ENCODE data around the gene SIGLEC14. TPM values are rescaled to one million over a fixed set of nuclear protein-coding genes. Genes with fewer than 3 reads are reported as not detected.

SIGLEC14 gene
- total and polyA plus RNA-seq, 2 experiments from 2014 or later, result not detected

GRCh38 chr19:51681286-51681941, 34.8 kb upstream of the SIGLEC14 start:
- H3K4me3 Mint-ChIP-seq, result no peak overlapping the region
- Histone ChIP-seq H3K4me3 (no peak overlapping the region), H3K4me2 (no peak overlapping the region), H3F3A (replicated peaks; ENCODE audit: low read depth) (no peaks in the 10 kb centered on the region), H3K27ac (ENCODE audit: low read depth) (no peak overlapping the region), H3K9me2 (ENCODE audit: insufficient read depth) (peaks cover 6% of the 10 kb centered on the region), H3K79me2 (replicated peaks; ENCODE audit: insufficient read depth) (no peaks in the 10 kb centered on the region), H3K27me3 (ENCODE audit: insufficient read depth) (no peaks in the 10 kb centered on the region), H3K36me3 (ENCODE audit: insufficient read depth) (no peaks in the 10 kb centered on the region; the same call in 1 of the 2 replicates), H4K20me1 (replicated peaks; ENCODE audit: insufficient read depth) (no peaks in the 10 kb centered on the region), H2AFZ (no peak overlapping the region), H3K4me1 (ENCODE audit: insufficient read depth) (no peaks in the 10 kb centered on the region)
- H3K9me3 Mint-ChIP-seq, result peaks cover 36% of the 10 kb centered on the region
- peak; percentile 30 for DNase-seq (ENCODE audit: low spot score)
- no peaks in the 10 kb centered on the region for H3K4me1 Mint-ChIP-seq
- no peaks in the 10 kb centered on the region for H3K27me3 Mint-ChIP-seq (ENCODE audit: insufficient read depth, low read depth, poor library complexity)
- no peak overlapping the region for H3K27ac Mint-ChIP-seq
- TF ChIP-seq CTCF (conservative IDR thresholded peaks at IDR 0.05; ENCODE audit: low read depth in 2 of 2) (no peak), STAT1 (IDR thresholded peaks at IDR 0.05; ENCODE audit: unreplicated experiment) (no peak), CREB1 (CRISPR knock-in tag; IDR thresholded peaks at IDR 0.05; ENCODE audit: low read depth) (no peak), ZNF331 (CRISPR knock-in tag; IDR thresholded peaks at IDR 0.05; ENCODE audit: low read depth) (no peak), EZH2phosphoT487 (IDR thresholded peaks at IDR 0.05; ENCODE audit: unreplicated experiment) (no peak), ZNF114 (CRISPR knock-in tag; IDR thresholded peaks at IDR 0.05) (no peak), EZH2 (IDR thresholded peaks at IDR 0.05; ENCODE audit: low read depth, unreplicated experiment) (no peak), ZNF462 (CRISPR knock-in tag; IDR thresholded peaks at IDR 0.05) (no peak), POLR2AphosphoS5 (IDR thresholded peaks at IDR 0.05; ENCODE audit: low read depth) (no peak), ETS1 (IDR thresholded peaks at IDR 0.05) (no peak)
- no peak; the same call in 2 of the 3 replicates for ATAC-seq
- H3K36me3 Mint-ChIP-seq (ENCODE audit: low read depth), result peaks cover 6% of the 10 kb centered on the region; the same call in 2 of the 3 replicates

Data from GM23338 (cell line).